Neural cell (in vitro differentiated cells): ENCODE measurements around the gene CDYL. TPM values are rescaled to one million over a fixed set of nuclear protein-coding genes. Genes with fewer than 3 reads are reported as not detected.
A peak's percentile ranks its signal among the peaks of the same experiment; 100 is the strongest.

Experiments
- H2AFZ ChIP-seq: fragments of 200-600, 300-800 bp; sonication (generic), shearing (Covaris generic); 2 replicates; pipeline ENCODE4 v1.6.0; 2014; ENCODE audit warnings: low read depth, mild to moderate bottlenecking, antibody characterized with exemption, low read length, moderate library complexity
- H3F3A ChIP-seq: fragments of 200-600 bp; shearing (Covaris generic); 2 replicates; pipeline ENCODE4 v1.6.1; 2016; ENCODE audit warnings: mild to moderate bottlenecking, moderate library complexity, mixed read lengths, antibody characterized with exemption, low read length; ENCODE audit not compliant: insufficient read depth, poor library complexity, severe bottlenecking
- H3K27ac ChIP-seq: fragments of 200-600, 300-800 bp; sonication (generic), shearing (Covaris generic); 2 replicates; pipeline ENCODE4 v1.5.1; 2014; ENCODE audit warnings: mild to moderate bottlenecking, low read length, moderate library complexity
- H3K27me3 ChIP-seq: fragments of 300-800, 200-600 bp; sonication (generic), shearing (Covaris generic); 2 replicates; pipeline ENCODE4 v1.6.0; 2014; ENCODE audit warnings: mild to moderate bottlenecking, low read depth, low read length, moderate library complexity; ENCODE audit not compliant: insufficient read depth
- H3K36me3 ChIP-seq: fragments of 300-800, 200-600 bp; sonication (generic), shearing (Covaris generic); 2 replicates; pipeline ENCODE4 v1.5.1; 2014; ENCODE audit warnings: mild to moderate bottlenecking, antibody characterized with exemption, low read length, moderate library complexity; ENCODE audit not compliant: insufficient read depth
- H3K4me2 ChIP-seq: fragments of 300-800, 200-600 bp; sonication (generic), shearing (Covaris generic); 2 replicates; pipeline ENCODE4 v1.6.0; 2014; ENCODE audit warnings: mild to moderate bottlenecking, low read length
- H3K4me3 ChIP-seq: fragments of 300-800, 200-600 bp; sonication (generic), shearing (Covaris generic); 2 replicates; pipeline ENCODE4 v1.5.1; 2014; ENCODE audit warnings: mild to moderate bottlenecking, low read length, moderate library complexity
- H3K79me2 ChIP-seq: fragments of 200-600 bp; shearing (Covaris generic); replicated peaks from 2 replicates; pipeline ENCODE4 v1.6.0; 2014; ENCODE audit warnings: mild to moderate bottlenecking, low read length, moderate library complexity; ENCODE audit not compliant: insufficient read depth
- H3K9ac ChIP-seq: fragments of 300-800, 200-600 bp; sonication (generic), shearing (Covaris generic); 2 replicates; pipeline ENCODE4 v1.6.1; 2016; ENCODE audit warnings: mild to moderate bottlenecking, low read length, mixed read lengths
- H3K9me2 ChIP-seq: fragments of 200-600 bp; shearing (Covaris generic); 2 replicates; pipeline ENCODE4 v1.6.1; 2016; ENCODE audit warnings: mild to moderate bottlenecking, low read length, mixed read lengths; ENCODE audit not compliant: insufficient read depth
- H3K9me3 ChIP-seq: fragments of 200-600, 300-800 bp; sonication (generic), shearing (Covaris generic); 2 replicates; pipeline ENCODE4 v1.6.1; 2016; ENCODE audit warnings: mild to moderate bottlenecking, mixed run types, low read length, moderate library complexity, mixed read lengths
- H4K20me1 ChIP-seq: fragments of 200-600 bp; shearing (Covaris generic); 2 replicates; pipeline ENCODE4 v1.6.1; 2016; ENCODE audit warnings: mild to moderate bottlenecking, mixed run types; ENCODE audit not compliant: insufficient read depth
- EP300 ChIP-seq: fragments of 450-650 bp; conservative IDR thresholded peaks from 2 replicates; pipeline ENCODE4 v1.6.1; 2014; ENCODE audit warnings: antibody characterized with exemption, mild to moderate bottlenecking, moderate library complexity; ENCODE audit not compliant: poor library complexity, severe bottlenecking
- EZH2 ChIP-seq: fragments of 200-600, 300-800 bp; shearing (Covaris generic), sonication (generic); IDR thresholded peaks from 2 replicates; pipeline ENCODE4 v1.6.1; 2014; ENCODE audit warnings: antibody characterized with exemption, low read length, borderline replicate concordance, mild to moderate bottlenecking; ENCODE audit not compliant: insufficient read depth, poor library complexity, severe bottlenecking
- MXI1 ChIP-seq: fragments of 450-650 bp; conservative IDR thresholded peaks from 2 replicates; pipeline ENCODE4 v1.6.1; 2014; ENCODE audit warnings: antibody characterized with exemption, mild to moderate bottlenecking; ENCODE audit not compliant: poor library complexity, severe bottlenecking
- POLR2AphosphoS5 ChIP-seq: IDR thresholded peaks from 2 replicates; pipeline ENCODE4 v1.6.1; 2012
- RAD21 ChIP-seq: fragments of 450-650 bp; conservative IDR thresholded peaks from 2 replicates; pipeline ENCODE4 v1.6.1; 2014; ENCODE audit warnings: antibody characterized with exemption, mild to moderate bottlenecking, moderate library complexity
- SMC3 ChIP-seq: fragments of 450-650 bp; conservative IDR thresholded peaks from 2 replicates; pipeline ENCODE4 v1.6.1; 2014; ENCODE audit warnings: antibody characterized with exemption, mild to moderate bottlenecking, moderate library complexity; ENCODE audit not compliant: poor library complexity
- TAF1 ChIP-seq: IDR thresholded peaks from 2 replicates; pipeline ENCODE4 v1.6.1; 2012; ENCODE audit warnings: low read depth
- polyA plus RNA-seq: library from polyadenylated mRNA; depleted of rRNA; stranded (reverse); fragments of >200 nt; gene quantifications from 2 replicates; pipeline ENCODE4 v1.2.3, GENCODE V29; 2014
- TF ChIP-seq, protein P1 (sequence below): fragments of 450-650 bp; IDR thresholded peaks from 2 replicates; pipeline ENCODE4 v1.5.1; 2014; ENCODE audit warnings: antibody characterized with exemption, mild to moderate bottlenecking, moderate library complexity; ENCODE audit not compliant: poor library complexity, severe bottlenecking
- TF ChIP-seq, protein P2 (sequence below): IDR thresholded peaks from 2 replicates; pipeline ENCODE4 v1.6.1; 2012; ENCODE audit warnings: borderline replicate concordance

Gene CDYL
- polyA plus RNA-seq, 1 donor from 2014 or later, result 5.2 TPM

DNA sequence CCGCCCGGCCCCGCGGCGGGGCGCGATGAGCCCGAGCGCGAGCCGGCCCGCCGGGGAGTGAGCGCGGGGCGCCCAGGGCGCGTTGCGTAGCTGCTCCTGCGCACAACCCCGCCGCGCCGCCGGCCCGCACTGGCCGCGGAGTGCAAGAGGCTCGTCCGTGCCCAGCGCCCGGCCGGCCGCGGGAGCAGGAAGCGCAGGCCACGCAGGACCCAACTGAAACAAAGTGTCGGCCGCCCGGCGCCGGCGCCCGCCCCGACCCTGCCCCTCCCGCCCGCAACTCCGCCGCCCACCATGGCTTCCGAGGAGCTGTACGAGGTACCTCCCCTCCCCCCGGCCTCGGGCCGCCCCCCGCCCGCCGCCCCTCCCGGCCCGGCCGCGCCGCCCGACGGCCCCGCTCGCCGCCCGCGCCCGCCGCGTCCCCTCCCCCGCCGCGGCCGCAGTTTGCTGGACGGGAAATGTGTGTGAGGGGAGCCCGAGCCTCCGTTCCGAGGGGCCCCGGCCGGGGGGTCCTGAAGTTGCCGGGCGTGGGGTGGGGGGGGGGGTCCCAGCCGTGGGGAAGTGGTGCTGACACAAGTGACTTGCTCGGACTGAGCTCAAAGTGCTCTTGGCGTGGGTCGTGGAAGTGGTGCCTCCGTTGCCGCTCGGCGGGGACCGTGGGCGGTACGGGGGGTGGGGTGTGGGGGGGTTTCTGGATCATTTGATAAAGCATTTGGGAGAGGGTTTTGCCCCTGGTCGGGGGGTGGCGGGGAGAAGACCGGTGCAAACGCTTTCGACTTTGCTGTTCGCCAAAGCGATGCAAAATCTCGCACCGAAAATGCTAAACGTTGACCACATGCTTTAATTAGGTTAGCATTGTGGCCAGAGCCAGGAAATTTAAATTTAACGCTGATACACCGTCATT, 539 bp downstream of the CDYL start:
- Histone ChIP-seq H3K4me3 (peak overlapping the region; percentile 64), H4K20me1 (no peaks in the 10 kb centered on the region), H2AFZ (no peak overlapping the region), H3F3A (no peaks in the 10 kb centered on the region), H3K9me2 (no peaks in the 10 kb centered on the region), H3K79me2 (peaks cover 22% of the 10 kb centered on the region), H3K27me3 (peaks cover 29% of the 10 kb centered on the region), H3K9ac (peak overlapping the region; percentile 39), H3K9me3 (no peaks in the 10 kb centered on the region), H3K36me3 (no peaks in the 10 kb centered on the region), H3K27ac (no peak overlapping the region), H3K4me2 (peak overlapping the region; percentile 55)
- no peak for TF ChIP-seq SMC3
- TF ChIP-seq TAF1, result no peak
- no peak for TF ChIP-seq EZH2
- TF ChIP-seq, protein P1, sequence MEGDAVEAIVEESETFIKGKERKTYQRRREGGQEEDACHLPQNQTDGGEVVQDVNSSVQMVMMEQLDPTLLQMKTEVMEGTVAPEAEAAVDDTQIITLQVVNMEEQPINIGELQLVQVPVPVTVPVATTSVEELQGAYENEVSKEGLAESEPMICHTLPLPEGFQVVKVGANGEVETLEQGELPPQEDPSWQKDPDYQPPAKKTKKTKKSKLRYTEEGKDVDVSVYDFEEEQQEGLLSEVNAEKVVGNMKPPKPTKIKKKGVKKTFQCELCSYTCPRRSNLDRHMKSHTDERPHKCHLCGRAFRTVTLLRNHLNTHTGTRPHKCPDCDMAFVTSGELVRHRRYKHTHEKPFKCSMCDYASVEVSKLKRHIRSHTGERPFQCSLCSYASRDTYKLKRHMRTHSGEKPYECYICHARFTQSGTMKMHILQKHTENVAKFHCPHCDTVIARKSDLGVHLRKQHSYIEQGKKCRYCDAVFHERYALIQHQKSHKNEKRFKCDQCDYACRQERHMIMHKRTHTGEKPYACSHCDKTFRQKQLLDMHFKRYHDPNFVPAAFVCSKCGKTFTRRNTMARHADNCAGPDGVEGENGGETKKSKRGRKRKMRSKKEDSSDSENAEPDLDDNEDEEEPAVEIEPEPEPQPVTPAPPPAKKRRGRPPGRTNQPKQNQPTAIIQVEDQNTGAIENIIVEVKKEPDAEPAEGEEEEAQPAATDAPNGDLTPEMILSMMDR, result no peak
- no peak for TF ChIP-seq RAD21
- TF ChIP-seq MXI1, result no peak
- no peak for TF ChIP-seq EP300
- TF ChIP-seq, protein P2, sequence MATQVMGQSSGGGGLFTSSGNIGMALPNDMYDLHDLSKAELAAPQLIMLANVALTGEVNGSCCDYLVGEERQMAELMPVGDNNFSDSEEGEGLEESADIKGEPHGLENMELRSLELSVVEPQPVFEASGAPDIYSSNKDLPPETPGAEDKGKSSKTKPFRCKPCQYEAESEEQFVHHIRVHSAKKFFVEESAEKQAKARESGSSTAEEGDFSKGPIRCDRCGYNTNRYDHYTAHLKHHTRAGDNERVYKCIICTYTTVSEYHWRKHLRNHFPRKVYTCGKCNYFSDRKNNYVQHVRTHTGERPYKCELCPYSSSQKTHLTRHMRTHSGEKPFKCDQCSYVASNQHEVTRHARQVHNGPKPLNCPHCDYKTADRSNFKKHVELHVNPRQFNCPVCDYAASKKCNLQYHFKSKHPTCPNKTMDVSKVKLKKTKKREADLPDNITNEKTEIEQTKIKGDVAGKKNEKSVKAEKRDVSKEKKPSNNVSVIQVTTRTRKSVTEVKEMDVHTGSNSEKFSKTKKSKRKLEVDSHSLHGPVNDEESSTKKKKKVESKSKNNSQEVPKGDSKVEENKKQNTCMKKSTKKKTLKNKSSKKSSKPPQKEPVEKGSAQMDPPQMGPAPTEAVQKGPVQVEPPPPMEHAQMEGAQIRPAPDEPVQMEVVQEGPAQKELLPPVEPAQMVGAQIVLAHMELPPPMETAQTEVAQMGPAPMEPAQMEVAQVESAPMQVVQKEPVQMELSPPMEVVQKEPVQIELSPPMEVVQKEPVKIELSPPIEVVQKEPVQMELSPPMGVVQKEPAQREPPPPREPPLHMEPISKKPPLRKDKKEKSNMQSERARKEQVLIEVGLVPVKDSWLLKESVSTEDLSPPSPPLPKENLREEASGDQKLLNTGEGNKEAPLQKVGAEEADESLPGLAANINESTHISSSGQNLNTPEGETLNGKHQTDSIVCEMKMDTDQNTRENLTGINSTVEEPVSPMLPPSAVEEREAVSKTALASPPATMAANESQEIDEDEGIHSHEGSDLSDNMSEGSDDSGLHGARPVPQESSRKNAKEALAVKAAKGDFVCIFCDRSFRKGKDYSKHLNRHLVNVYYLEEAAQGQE, result no peak
- TF ChIP-seq POLR2AphosphoS5, result no peak

DNA sequence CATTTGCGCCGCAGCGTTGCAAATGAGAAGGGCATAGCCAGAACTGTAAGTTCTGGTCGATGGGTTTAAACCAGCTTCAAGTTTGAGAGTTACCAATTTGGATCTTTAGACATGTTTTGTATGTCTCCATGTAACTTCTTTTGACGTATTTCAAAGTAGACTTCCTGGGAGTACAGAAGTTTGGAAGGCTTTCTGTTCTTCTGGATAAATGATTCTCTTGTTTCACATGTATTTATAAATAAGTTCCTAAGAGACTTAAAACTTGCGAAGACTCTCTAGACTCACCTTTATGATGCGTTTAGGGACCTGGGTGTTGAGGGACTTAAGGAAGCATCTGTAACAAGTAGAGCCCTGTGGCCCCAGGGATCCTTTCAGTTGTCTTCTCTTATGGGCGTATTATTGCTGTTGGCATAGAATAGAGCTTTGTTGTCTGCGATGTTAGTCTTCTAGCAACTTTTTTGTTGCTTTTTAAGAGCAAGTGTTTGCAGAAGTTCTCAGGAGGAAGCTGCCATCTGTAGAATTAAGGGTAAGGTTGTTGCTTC, 1.3 kb downstream of the CDYL start:
- Histone ChIP-seq H3K9me3 (no peaks in the 10 kb centered on the region), H3F3A (no peaks in the 10 kb centered on the region), H3K4me3 (peak overlapping the region; percentile 64), H3K9ac (peak overlapping the region; percentile 24), H3K27me3 (peaks cover 29% of the 10 kb centered on the region), H3K9me2 (no peaks in the 10 kb centered on the region), H3K27ac (no peak overlapping the region), H3K4me2 (peak overlapping the region; percentile 55), H2AFZ (no peak overlapping the region), H3K36me3 (no peaks in the 10 kb centered on the region), H4K20me1 (no peaks in the 10 kb centered on the region), H3K79me2 (peaks cover 25% of the 10 kb centered on the region)
- TF ChIP-seq, protein P1, result no peak
- TF ChIP-seq, protein P2, result no peak
- TF ChIP-seq RAD21 (no peak), MXI1 (no peak), SMC3 (no peak), POLR2AphosphoS5 (no peak)
